ENCODE results near the gene EPB41. TPM values are rescaled to one million over a fixed set of nuclear protein-coding genes. Genes with fewer than 3 reads are reported as not detected.

Gene EPB41
- total and polyA plus RNA-seq, 9 of the 15 experiments (the other 6 are each of a cell fraction or from before 2014, with no cell fraction given): 3.7 to 213 (median 141) TPM

GRCh38 chr1:28887835-28888682 is 26.3 kb upstream of the EPB41 start (continued):
- no peak for TF ChIP-seq ZBTB33 (CRISPR knock-in tag; IDR thresholded peaks at IDR 0.05)
- no peak for TF ChIP-seq SRSF1 (IDR thresholded peaks at IDR 0.05; ENCODE audit: low read depth, low read length)
- TF ChIP-seq RREB1 (CRISPR knock-in tag; IDR thresholded peaks at IDR 0.05): no peak
- no peak for TF ChIP-seq RBM39 (optimal IDR thresholded peaks at IDR 0.05; ENCODE audit: low read depth, low read length)
- TF ChIP-seq HLTF (IDR thresholded peaks at IDR 0.05): 0 out of 2 replicates have a peak, but pooled peaks have one; percentile 38
- TF ChIP-seq ZNF133 (CRISPR knock-in tag; IDR thresholded peaks at IDR 0.05): no peak
- no peak for TF ChIP-seq KLF1 (tag; IDR thresholded peaks at IDR 0.05)
- TF ChIP-seq RFX7 (CRISPR knock-in tag; IDR thresholded peaks at IDR 0.05): no peak
- no peak for TF ChIP-seq POLR2G (IDR thresholded peaks at IDR 0.05; ENCODE audit: low read depth, low read length)
- no peak for TF ChIP-seq ZNF140 (CRISPR knock-in tag; IDR thresholded peaks at IDR 0.05)
- peak; percentile 49 for TF ChIP-seq BRD9 (IDR thresholded peaks at IDR 0.05; ENCODE audit: low read depth, partially characterized antibody)
- no peak for TF ChIP-seq FOXK1 (CRISPR knock-in tag; IDR thresholded peaks at IDR 0.05; ENCODE audit: borderline replicate concordance)
- peak; percentile 98 for TF ChIP-seq ZNF263 (CRISPR knock-in tag; IDR thresholded peaks at IDR 0.05; ENCODE audit: borderline replicate concordance)
- no peak for TF ChIP-seq NCOA1 (IDR thresholded peaks at IDR 0.05; ENCODE audit: low read depth)
- TF ChIP-seq MAFF (IDR thresholded peaks at IDR 0.05; ENCODE audit: low read length): no peak
- TF ChIP-seq TRIM25 (IDR thresholded peaks at IDR 0.05; ENCODE audit: borderline replicate concordance): 0 out of 2 replicates have a peak, but pooled peaks have one; percentile 59
- TF ChIP-seq ZNF280B (CRISPR knock-in tag; IDR thresholded peaks at IDR 0.05): no peak
